ENCODE results near the gene LAPTM5. TPM values are rescaled to one million over a fixed set of nuclear protein-coding genes. Genes with fewer than 3 reads are reported as not detected.
A peak's percentile ranks its signal among the peaks of the same experiment; 100 is the strongest.

LAPTM5 gene
- total RNA-seq, 1 donor from 2014 or later: 0.56 TPM

GRCh38 chr1:30745156-30745833 is 12.3 kb downstream of the LAPTM5 start:
- peaks cover 6% of the 10 kb centered on the region for H3K9me3 Mint-ChIP-seq (ENCODE audit: unreplicated experiment)
- no peak overlapping the region for H3K27ac Mint-ChIP-seq (ENCODE audit: unreplicated experiment)
- TF ChIP-seq, protein P1, sequence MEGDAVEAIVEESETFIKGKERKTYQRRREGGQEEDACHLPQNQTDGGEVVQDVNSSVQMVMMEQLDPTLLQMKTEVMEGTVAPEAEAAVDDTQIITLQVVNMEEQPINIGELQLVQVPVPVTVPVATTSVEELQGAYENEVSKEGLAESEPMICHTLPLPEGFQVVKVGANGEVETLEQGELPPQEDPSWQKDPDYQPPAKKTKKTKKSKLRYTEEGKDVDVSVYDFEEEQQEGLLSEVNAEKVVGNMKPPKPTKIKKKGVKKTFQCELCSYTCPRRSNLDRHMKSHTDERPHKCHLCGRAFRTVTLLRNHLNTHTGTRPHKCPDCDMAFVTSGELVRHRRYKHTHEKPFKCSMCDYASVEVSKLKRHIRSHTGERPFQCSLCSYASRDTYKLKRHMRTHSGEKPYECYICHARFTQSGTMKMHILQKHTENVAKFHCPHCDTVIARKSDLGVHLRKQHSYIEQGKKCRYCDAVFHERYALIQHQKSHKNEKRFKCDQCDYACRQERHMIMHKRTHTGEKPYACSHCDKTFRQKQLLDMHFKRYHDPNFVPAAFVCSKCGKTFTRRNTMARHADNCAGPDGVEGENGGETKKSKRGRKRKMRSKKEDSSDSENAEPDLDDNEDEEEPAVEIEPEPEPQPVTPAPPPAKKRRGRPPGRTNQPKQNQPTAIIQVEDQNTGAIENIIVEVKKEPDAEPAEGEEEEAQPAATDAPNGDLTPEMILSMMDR (IDR thresholded peaks at IDR 0.05; ENCODE audit: partially characterized antibody, unreplicated experiment): no peak
- H3K27me3 Mint-ChIP-seq (ENCODE audit: unreplicated experiment): peaks cover 8% of the 10 kb centered on the region
- H3K4me1 Mint-ChIP-seq (ENCODE audit: low read depth, unreplicated experiment): peaks cover 41% of the 10 kb centered on the region
- no peak overlapping the region for H3K4me3 Mint-ChIP-seq (ENCODE audit: unreplicated experiment)
- peaks cover 4% of the 10 kb centered on the region for H3K36me3 Mint-ChIP-seq (ENCODE audit: unreplicated experiment)
- DNase-seq: no peak

GRCh38 chr1:30744060-30744756 is 13.4 kb downstream of the LAPTM5 start:
- H3K9me3 Mint-ChIP-seq (ENCODE audit: unreplicated experiment): peaks cover 6% of the 10 kb centered on the region
- H3K4me3 Mint-ChIP-seq (ENCODE audit: unreplicated experiment): no peak overlapping the region
- DNase-seq: no peak
- peaks cover 40% of the 10 kb centered on the region for H3K4me1 Mint-ChIP-seq (ENCODE audit: low read depth, unreplicated experiment)
- H3K27me3 Mint-ChIP-seq (ENCODE audit: unreplicated experiment): peaks cover 9% of the 10 kb centered on the region
- TF ChIP-seq, protein P1 (IDR thresholded peaks at IDR 0.05; ENCODE audit: partially characterized antibody, unreplicated experiment): no peak
- H3K36me3 Mint-ChIP-seq (ENCODE audit: unreplicated experiment): peaks cover 4% of the 10 kb centered on the region
- H3K27ac Mint-ChIP-seq (ENCODE audit: unreplicated experiment): peak overlapping the region; percentile 62

GRCh38 chr1:30743584-30744059 is 14.0 kb downstream of the LAPTM5 start:
- H3K4me3 Mint-ChIP-seq (ENCODE audit: unreplicated experiment): no peak overlapping the region
- TF ChIP-seq, protein P1 (IDR thresholded peaks at IDR 0.05; ENCODE audit: partially characterized antibody, unreplicated experiment): no peak
- peaks cover 34% of the 10 kb centered on the region for H3K4me1 Mint-ChIP-seq (ENCODE audit: low read depth, unreplicated experiment)
- peaks cover 6% of the 10 kb centered on the region for H3K9me3 Mint-ChIP-seq (ENCODE audit: unreplicated experiment)
- no peak for DNase-seq
- no peak overlapping the region for H3K27ac Mint-ChIP-seq (ENCODE audit: unreplicated experiment)
- H3K36me3 Mint-ChIP-seq (ENCODE audit: unreplicated experiment): peaks cover 7% of the 10 kb centered on the region
- H3K27me3 Mint-ChIP-seq (ENCODE audit: unreplicated experiment): peaks cover 7% of the 10 kb centered on the region

GRCh38 chr1:30742963-30743559 is 14.5 kb downstream of the LAPTM5 start:
- Mint-ChIP-seq H3K27ac (ENCODE audit: unreplicated experiment) (no peak overlapping the region), H3K9me3 (ENCODE audit: unreplicated experiment) (peaks cover 6% of the 10 kb centered on the region), H3K27me3 (ENCODE audit: unreplicated experiment) (peaks cover 6% of the 10 kb centered on the region), H3K36me3 (ENCODE audit: unreplicated experiment) (peaks cover 8% of the 10 kb centered on the region), H3K4me3 (ENCODE audit: unreplicated experiment) (no peak overlapping the region), H3K4me1 (ENCODE audit: low read depth, unreplicated experiment) (peaks cover 28% of the 10 kb centered on the region)
- TF ChIP-seq, protein P1 (IDR thresholded peaks at IDR 0.05; ENCODE audit: partially characterized antibody, unreplicated experiment): no peak
- no peak for DNase-seq
